Fibroblast of lung (primary cell): ENCODE results near the gene ACADVL. TPM values are rescaled to one million over a fixed set of nuclear protein-coding genes. Genes with fewer than 3 reads are reported as not detected.

Experiments
- DNase-seq, 2 donors: peaks; one replicate each; pipeline versions ENCODE4 v3.0.0 to v3.0.0-alpha.2; 2010; ENCODE audit warnings: low read depth in 2 of 2
- H2AFZ ChIP-seq: 2 replicates; pipeline ENCODE4 v1.5.1; 2012; ENCODE audit warnings: low read length, control low read depth, inconsistent platforms
- H3K27ac ChIP-seq: 2 replicates; pipeline ENCODE4 v1.5.1; 2011; ENCODE audit warnings: low read length, control low read depth; ENCODE audit not compliant: insufficient read depth
- H3K27me3 ChIP-seq: 2 replicates; pipeline ENCODE4 v1.5.1; 2011; ENCODE audit warnings: mild to moderate bottlenecking, low read length; ENCODE audit not compliant: control insufficient read depth, insufficient read depth
- H3K36me3 ChIP-seq: 2 replicates; pipeline ENCODE4 v1.5.1; 2011; ENCODE audit warnings: low read length; ENCODE audit not compliant: control insufficient read depth, insufficient read depth
- H3K4me1 ChIP-seq: 2 replicates; pipeline ENCODE4 v1.5.1; 2011; ENCODE audit warnings: low read length; ENCODE audit not compliant: control insufficient read depth, insufficient read depth; ENCODE audit errors: extremely low read depth
- H3K4me2 ChIP-seq: 2 replicates; pipeline ENCODE4 v1.5.1; 2011; ENCODE audit warnings: low read length, control low read depth; ENCODE audit not compliant: insufficient read depth; ENCODE audit errors: extremely low read depth
- H3K4me3 ChIP-seq, 4 experiments: fragments of 200-600 bp in 1 of 4; sonication (generic) in 1 of 4; replicated peaks in 1 of 4; 2 replicates each; pipeline ENCODE4 v1.5.1; 2011 to 2016; ENCODE audit warnings: low read length in 4 of 4, low read depth in 3 of 4, mild to moderate bottlenecking in 3 of 4, control low read depth in 2 of 4, inconsistent platforms in 1 of 4, mixed read lengths in 1 of 4; ENCODE audit not compliant: insufficient read depth in 1 of 4; ENCODE audit errors: control extremely low read depth in 1 of 4
- H3K79me2 ChIP-seq: 2 replicates; pipeline ENCODE4 v1.5.1; 2012; ENCODE audit warnings: mild to moderate bottlenecking, low read length, inconsistent platforms; ENCODE audit not compliant: control insufficient read depth, insufficient read depth
- H3K9ac ChIP-seq: 2 replicates; pipeline ENCODE4 v1.5.1; 2011; ENCODE audit warnings: mild to moderate bottlenecking, low read length, control low read depth; ENCODE audit not compliant: insufficient read depth
- H3K9me3 ChIP-seq: 2 replicates; pipeline ENCODE4 v1.5.1; 2012; ENCODE audit warnings: low read depth, low read length; ENCODE audit not compliant: control insufficient read depth, insufficient read depth
- H4K20me1 ChIP-seq: 2 replicates; pipeline ENCODE4 v1.5.1; 2011; ENCODE audit warnings: low read length; ENCODE audit not compliant: control insufficient read depth, insufficient read depth; ENCODE audit errors: extremely low read depth
- CTCF ChIP-seq, 2 donors: IDR thresholded peaks in 1 of 2; conservative IDR thresholded peaks in 1 of 2; 1 replicate in 1 of 2; 2 replicates in 1 of 2; pipeline ENCODE4 v1.5.1; 2011 to 2012; ENCODE audit warnings: low read length in 2 of 2, control low read depth in 1 of 2, inconsistent platforms in 1 of 2, low read depth in 1 of 2, mild to moderate bottlenecking in 1 of 2
- EZH2 ChIP-seq: IDR thresholded peaks from 2 replicates; pipeline ENCODE4 v1.5.1; 2012; ENCODE audit warnings: low read length, control low read depth, mild to moderate bottlenecking; ENCODE audit errors: missing control alignments
- polyA plus RNA-seq, 2 donors: library from polyadenylated mRNA; depleted of rRNA in 1 of 2; stranded (reverse) in 1 of 2; unstranded in 1 of 2; fragments of >200 nt; gene quantifications; 2 replicates each; pipeline ENCODE4 v1.2.1, GENCODE V29; 2011 to 2012; ENCODE audit warnings: missing spikeins in 1 of 2
- total RNA-seq: library from RNA; depleted of rRNA; stranded (reverse); fragments of >200 nt; gene quantifications from 2 replicates; pipeline ENCODE4 v1.2.1, GENCODE V29; 2014

ACADVL gene
- total and polyA plus RNA-seq, 2 donors (not counting 1 experiment from before 2014, with no cell fraction given): 129 to 313 TPM

GRCh38 chr17:7183433-7184090 is 36.2 kb upstream of the ACADVL start:
- Histone ChIP-seq H2AFZ (no peak overlapping the region), H3K9ac (no peak overlapping the region), H3K27ac (no peak overlapping the region), H3K9me3 (no peaks in the 10 kb centered on the region), H3K4me1 (no peaks in the 10 kb centered on the region), H4K20me1 (no peaks in the 10 kb centered on the region), H3K79me2 (no peaks in the 10 kb centered on the region), H3K4me2 (no peak overlapping the region), H3K4me3 (no peak overlapping the region), H3K27me3 (no peaks in the 10 kb centered on the region), H3K36me3 (no peaks in the 10 kb centered on the region)
- no peak for DNase-seq
- TF ChIP-seq EZH2 (no peak), CTCF (conservative IDR thresholded peaks at IDR 0.05 in 1 of 2, IDR thresholded peaks at IDR 0.05 in 1 of 2; ENCODE audit: low read depth in 1 of 2, low read length in 2 of 2) (no peak)

GRCh38 chr17:7184091-7184488 is 35.6 kb upstream of the ACADVL start:
- DNase-seq: no peak
- H3K4me2 ChIP-seq: no peak overlapping the region
- H3K27me3 ChIP-seq: no peaks in the 10 kb centered on the region
- no peak for TF ChIP-seq CTCF (conservative IDR thresholded peaks at IDR 0.05 in 1 of 2, IDR thresholded peaks at IDR 0.05 in 1 of 2; ENCODE audit: low read depth in 1 of 2, low read length in 2 of 2)
- no peak for TF ChIP-seq EZH2
- no peak overlapping the region for H2AFZ ChIP-seq
- no peaks in the 10 kb centered on the region for H3K36me3 ChIP-seq
- no peaks in the 10 kb centered on the region for H3K79me2 ChIP-seq
- H3K9me3 ChIP-seq: no peaks in the 10 kb centered on the region
- H3K27ac ChIP-seq: no peak overlapping the region
- H3K4me1 ChIP-seq: no peaks in the 10 kb centered on the region
- no peak overlapping the region for H3K4me3 ChIP-seq
- no peaks in the 10 kb centered on the region for H4K20me1 ChIP-seq
- no peak overlapping the region for H3K9ac ChIP-seq

GRCh38 chr17:7184647-7185046 is 35.1 kb upstream of the ACADVL start:
- Histone ChIP-seq H2AFZ (no peak overlapping the region), H3K4me1 (no peaks in the 10 kb centered on the region), H3K36me3 (no peaks in the 10 kb centered on the region), H3K9me3 (no peaks in the 10 kb centered on the region), H3K27ac (no peak overlapping the region), H3K4me3 (no peak overlapping the region), H3K79me2 (no peaks in the 10 kb centered on the region), H3K4me2 (no peak overlapping the region), H3K27me3 (no peaks in the 10 kb centered on the region), H4K20me1 (no peaks in the 10 kb centered on the region), H3K9ac (no peak overlapping the region)
- TF ChIP-seq CTCF (conservative IDR thresholded peaks at IDR 0.05 in 1 of 2, IDR thresholded peaks at IDR 0.05 in 1 of 2; ENCODE audit: low read depth in 1 of 2, low read length in 2 of 2): no peak
- TF ChIP-seq EZH2: no peak
- no peak for DNase-seq
